RWPE1 (cell line): ENCODE data around the gene SLC24A4.

Experiments
- CTCF ChIA-PET: fragments of 350-600 bp; sonication (Branson Sonifier 250); formaldehyde crosslinking; extraction: SDS; loops from one replicate; lab custom pipeline; 2021; lab: Yijun Ruan, JAX
- POLR2A ChIA-PET: fragments of 400-600 bp; formaldehyde crosslinking; extraction: SDS; loops from one replicate; lab custom pipeline; 2020; ENCODE audit warnings: antibody characterized with exemption; ENCODE audit not compliant: low non-redundant PET; lab: Yijun Ruan, JAX
- DNase-seq: peaks from one replicate; pipeline ENCODE4 v3.0.0; 2012; ENCODE audit warnings: low spot score
- H3K27ac ChIP-seq: fragments of 450-650 bp; 2 replicates; pipeline ENCODE4 v1.5.1; 2017
- TF ChIP-seq, protein P1 (sequence below): fragments of 450-650 bp; conservative IDR thresholded peaks from 2 replicates; pipeline ENCODE4 v1.5.1; 2017; ENCODE audit warnings: low read depth, mild to moderate bottlenecking

Gene SLC24A4

DNA sequence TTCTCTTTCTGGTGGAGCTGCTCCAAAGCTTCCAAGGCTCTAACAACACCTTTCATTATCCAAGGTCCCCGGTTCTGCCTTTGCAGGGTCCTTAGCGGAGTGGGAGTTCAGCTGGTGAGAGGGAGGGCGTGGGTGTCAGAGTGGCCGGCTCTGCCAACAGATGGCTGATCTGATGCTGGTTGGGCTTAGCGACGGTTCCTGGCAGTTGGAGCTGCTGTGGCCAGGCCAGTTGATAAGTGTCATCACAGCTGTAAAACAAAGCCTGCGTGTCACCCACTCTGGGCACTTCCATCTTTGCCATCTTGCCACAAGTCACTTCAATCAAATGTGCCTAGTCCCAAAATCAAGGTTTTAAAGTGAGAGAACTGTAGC lies 226.9 kb downstream of the SLC24A4 start:
- no peak for DNase-seq
- CTCF ChIA-PET, result interaction anchor here (0.5 kb wide), 1 partner anchor 1535 kb away, joined by 9 read pairs; no protein-coding TSS in a partner anchor
- TF ChIP-seq, protein P1, sequence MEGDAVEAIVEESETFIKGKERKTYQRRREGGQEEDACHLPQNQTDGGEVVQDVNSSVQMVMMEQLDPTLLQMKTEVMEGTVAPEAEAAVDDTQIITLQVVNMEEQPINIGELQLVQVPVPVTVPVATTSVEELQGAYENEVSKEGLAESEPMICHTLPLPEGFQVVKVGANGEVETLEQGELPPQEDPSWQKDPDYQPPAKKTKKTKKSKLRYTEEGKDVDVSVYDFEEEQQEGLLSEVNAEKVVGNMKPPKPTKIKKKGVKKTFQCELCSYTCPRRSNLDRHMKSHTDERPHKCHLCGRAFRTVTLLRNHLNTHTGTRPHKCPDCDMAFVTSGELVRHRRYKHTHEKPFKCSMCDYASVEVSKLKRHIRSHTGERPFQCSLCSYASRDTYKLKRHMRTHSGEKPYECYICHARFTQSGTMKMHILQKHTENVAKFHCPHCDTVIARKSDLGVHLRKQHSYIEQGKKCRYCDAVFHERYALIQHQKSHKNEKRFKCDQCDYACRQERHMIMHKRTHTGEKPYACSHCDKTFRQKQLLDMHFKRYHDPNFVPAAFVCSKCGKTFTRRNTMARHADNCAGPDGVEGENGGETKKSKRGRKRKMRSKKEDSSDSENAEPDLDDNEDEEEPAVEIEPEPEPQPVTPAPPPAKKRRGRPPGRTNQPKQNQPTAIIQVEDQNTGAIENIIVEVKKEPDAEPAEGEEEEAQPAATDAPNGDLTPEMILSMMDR, result no peak
- POLR2A ChIA-PET, result interaction anchor here (0.7 kb wide), 1 partner anchor 94 kb away, joined by 3 read pairs; no protein-coding TSS in a partner anchor
- H3K27ac ChIP-seq, result no peak overlapping the region
